Measurements from ENCODE around the gene UNC5C. TPM values are rescaled to one million over a fixed set of nuclear protein-coding genes. Genes with fewer than 3 reads are reported as not detected.

The UNC5C gene
- total and polyA plus RNA-seq, 2 donors (not counting 1 experiment from before 2014, with no cell fraction given): 2.0 to 11.6 TPM

GRCh38 chr4:95511477-95511876 lies 37.3 kb downstream of the UNC5C start:
- Histone ChIP-seq H3K79me2 (ENCODE audit: control insufficient read depth, insufficient read depth, low read length) (no peaks in the 10 kb centered on the region), H2AFZ (ENCODE audit: low read length) (no peak overlapping the region), H3K4me1 (ENCODE audit: control insufficient read depth, extremely low read depth, insufficient read depth, low read length) (peaks cover 6% of the 10 kb centered on the region), H4K20me1 (ENCODE audit: control insufficient read depth, extremely low read depth, insufficient read depth, low read length) (no peaks in the 10 kb centered on the region), H3K9ac (ENCODE audit: insufficient read depth, low read length) (no peak overlapping the region), H3K4me2 (ENCODE audit: extremely low read depth, insufficient read depth, low read length) (no peak overlapping the region), H3K9me3 (ENCODE audit: control insufficient read depth, insufficient read depth, low read depth, low read length) (no peaks in the 10 kb centered on the region), H3K36me3 (ENCODE audit: control insufficient read depth, insufficient read depth, low read length) (no peaks in the 10 kb centered on the region), H3K27me3 (ENCODE audit: control insufficient read depth, insufficient read depth, low read length) (no peaks in the 10 kb centered on the region), H3K4me3 (replicated peaks in 1 of 4; ENCODE audit: control extremely low read depth in 1 of 4, insufficient read depth in 1 of 4, low read depth in 3 of 4, low read length in 4 of 4) (no peak overlapping the region), H3K27ac (ENCODE audit: insufficient read depth, low read length) (no peak overlapping the region)
- DNase-seq (ENCODE audit: low read depth in 2 of 2): no peak
- TF ChIP-seq EZH2 (IDR thresholded peaks at IDR 0.05; ENCODE audit: low read length, missing control alignments): no peak
- TF ChIP-seq, protein P1, sequence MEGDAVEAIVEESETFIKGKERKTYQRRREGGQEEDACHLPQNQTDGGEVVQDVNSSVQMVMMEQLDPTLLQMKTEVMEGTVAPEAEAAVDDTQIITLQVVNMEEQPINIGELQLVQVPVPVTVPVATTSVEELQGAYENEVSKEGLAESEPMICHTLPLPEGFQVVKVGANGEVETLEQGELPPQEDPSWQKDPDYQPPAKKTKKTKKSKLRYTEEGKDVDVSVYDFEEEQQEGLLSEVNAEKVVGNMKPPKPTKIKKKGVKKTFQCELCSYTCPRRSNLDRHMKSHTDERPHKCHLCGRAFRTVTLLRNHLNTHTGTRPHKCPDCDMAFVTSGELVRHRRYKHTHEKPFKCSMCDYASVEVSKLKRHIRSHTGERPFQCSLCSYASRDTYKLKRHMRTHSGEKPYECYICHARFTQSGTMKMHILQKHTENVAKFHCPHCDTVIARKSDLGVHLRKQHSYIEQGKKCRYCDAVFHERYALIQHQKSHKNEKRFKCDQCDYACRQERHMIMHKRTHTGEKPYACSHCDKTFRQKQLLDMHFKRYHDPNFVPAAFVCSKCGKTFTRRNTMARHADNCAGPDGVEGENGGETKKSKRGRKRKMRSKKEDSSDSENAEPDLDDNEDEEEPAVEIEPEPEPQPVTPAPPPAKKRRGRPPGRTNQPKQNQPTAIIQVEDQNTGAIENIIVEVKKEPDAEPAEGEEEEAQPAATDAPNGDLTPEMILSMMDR (conservative IDR thresholded peaks at IDR 0.05 in 1 of 2, IDR thresholded peaks at IDR 0.05 in 1 of 2; ENCODE audit: low read depth in 1 of 2, low read length in 2 of 2): no peak

GRCh38 chr4:95510877-95511276 lies 37.9 kb downstream of the UNC5C start:
- H2AFZ ChIP-seq (ENCODE audit: low read length): no peak overlapping the region
- no peaks in the 10 kb centered on the region for H3K79me2 ChIP-seq (ENCODE audit: control insufficient read depth, insufficient read depth, low read length)
- H3K4me3 ChIP-seq (replicated peaks in 1 of 4; ENCODE audit: control extremely low read depth in 1 of 4, insufficient read depth in 1 of 4, low read depth in 3 of 4, low read length in 4 of 4): no peak overlapping the region
- no peak overlapping the region for H3K9ac ChIP-seq (ENCODE audit: insufficient read depth, low read length)
- H3K27ac ChIP-seq (ENCODE audit: insufficient read depth, low read length): no peak overlapping the region
- H3K27me3 ChIP-seq (ENCODE audit: control insufficient read depth, insufficient read depth, low read length): no peaks in the 10 kb centered on the region
- peaks cover 4% of the 10 kb centered on the region for H3K4me1 ChIP-seq (ENCODE audit: control insufficient read depth, extremely low read depth, insufficient read depth, low read length)
- H4K20me1 ChIP-seq (ENCODE audit: control insufficient read depth, extremely low read depth, insufficient read depth, low read length): no peaks in the 10 kb centered on the region
- DNase-seq (ENCODE audit: low read depth in 2 of 2): no peak
- TF ChIP-seq, protein P1 (conservative IDR thresholded peaks at IDR 0.05 in 1 of 2, IDR thresholded peaks at IDR 0.05 in 1 of 2; ENCODE audit: low read depth in 1 of 2, low read length in 2 of 2): no peak
- no peak for TF ChIP-seq EZH2 (IDR thresholded peaks at IDR 0.05; ENCODE audit: low read length, missing control alignments)
- no peak overlapping the region for H3K4me2 ChIP-seq (ENCODE audit: extremely low read depth, insufficient read depth, low read length)
- H3K36me3 ChIP-seq (ENCODE audit: control insufficient read depth, insufficient read depth, low read length): no peaks in the 10 kb centered on the region
- H3K9me3 ChIP-seq (ENCODE audit: control insufficient read depth, insufficient read depth, low read depth, low read length): no peaks in the 10 kb centered on the region

DNA sequence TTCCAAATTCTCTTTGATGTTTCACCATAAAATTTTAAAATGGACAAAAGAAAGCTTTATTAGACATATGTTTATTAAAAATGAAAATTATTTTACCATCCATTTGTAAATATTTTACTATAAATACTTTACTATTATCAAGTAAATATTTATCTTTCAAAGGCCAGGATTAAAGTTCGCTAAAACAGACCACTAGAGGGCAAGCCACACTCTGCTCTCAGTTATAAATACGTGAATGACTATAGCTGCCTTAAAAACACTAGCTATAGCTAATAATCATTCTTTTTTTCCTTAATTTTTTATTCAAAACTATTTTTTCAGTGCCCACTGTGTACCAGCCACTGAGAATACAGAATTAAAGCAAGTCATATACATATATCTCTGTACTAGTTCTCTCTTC lies 38.6 kb downstream of the UNC5C start:
- Histone ChIP-seq H3K27ac (ENCODE audit: insufficient read depth, low read length) (no peak overlapping the region), H3K36me3 (ENCODE audit: control insufficient read depth, insufficient read depth, low read length) (no peaks in the 10 kb centered on the region), H3K4me1 (ENCODE audit: control insufficient read depth, extremely low read depth, insufficient read depth, low read length) (peaks cover 4% of the 10 kb centered on the region), H2AFZ (ENCODE audit: low read length) (no peak overlapping the region), H3K9ac (ENCODE audit: insufficient read depth, low read length) (no peak overlapping the region), H3K4me2 (ENCODE audit: extremely low read depth, insufficient read depth, low read length) (no peak overlapping the region), H3K9me3 (ENCODE audit: control insufficient read depth, insufficient read depth, low read depth, low read length) (no peaks in the 10 kb centered on the region), H3K79me2 (ENCODE audit: control insufficient read depth, insufficient read depth, low read length) (no peaks in the 10 kb centered on the region), H3K27me3 (ENCODE audit: control insufficient read depth, insufficient read depth, low read length) (no peaks in the 10 kb centered on the region), H4K20me1 (ENCODE audit: control insufficient read depth, extremely low read depth, insufficient read depth, low read length) (no peaks in the 10 kb centered on the region), H3K4me3 (replicated peaks in 1 of 4; ENCODE audit: control extremely low read depth in 1 of 4, insufficient read depth in 1 of 4, low read depth in 3 of 4, low read length in 4 of 4) (no peak overlapping the region)
- DNase-seq (ENCODE audit: low read depth in 2 of 2): peak; percentile 35 to 59
- no peak for TF ChIP-seq EZH2 (IDR thresholded peaks at IDR 0.05; ENCODE audit: low read length, missing control alignments)
- TF ChIP-seq, protein P1 (conservative IDR thresholded peaks at IDR 0.05 in 1 of 2, IDR thresholded peaks at IDR 0.05 in 1 of 2; ENCODE audit: low read depth in 1 of 2, low read length in 2 of 2): peak; percentile 37 to 68

All from fibroblast of lung (primary cell).